SJSA1 (cell line): ENCODE data around the gene SLC39A12. TPM values are rescaled to one million over a fixed set of nuclear protein-coding genes. Genes with fewer than 3 reads are reported as not detected.
A peak's percentile ranks its signal among the peaks of the same experiment; 100 is the strongest.
"Not testable (repeated sequence)": the region's sequence is repeated elsewhere in the genome, so short reads cannot be mapped to it uniquely, and the experiment has no call there.

Experiments used
- DNase-seq, 2 experiments: peaks; one replicate each; pipeline ENCODE4 v3.0.0-alpha.2; 2015 to 2020; ENCODE audit warnings: low spot score in 2 of 2, low read depth in 1 of 2
- H3K27ac ChIP-seq: fragments of 250-450 bp; sonication (Bioruptor Pico); 2 replicates; pipeline ENCODE4 v1.5.1; 2020; ENCODE audit warnings: mild to moderate bottlenecking, moderate library complexity
- H3K27me3 ChIP-seq: fragments of 250-450 bp; sonication (Bioruptor Pico); replicated peaks from 2 replicates; pipeline ENCODE4 v1.5.1; 2020; ENCODE audit warnings: mild to moderate bottlenecking, moderate library complexity
- H3K36me3 ChIP-seq: fragments of 250-450 bp; sonication (Bioruptor Pico); 2 replicates; pipeline ENCODE4 v1.5.1; 2020; ENCODE audit warnings: mild to moderate bottlenecking
- H3K4me1 ChIP-seq: fragments of 250-450 bp; sonication (Bioruptor Pico); replicated peaks from 2 replicates; pipeline ENCODE4 v1.6.1; 2021; ENCODE audit warnings: mild to moderate bottlenecking
- H3K4me3 ChIP-seq: fragments of 250-450 bp; sonication (Bioruptor Pico); 2 replicates; pipeline ENCODE4 v1.5.1; 2020; ENCODE audit warnings: mild to moderate bottlenecking
- H3K9me3 ChIP-seq: fragments of 250-450 bp; sonication (Bioruptor Pico); replicated peaks from 2 replicates; pipeline ENCODE4 v1.5.1; 2020; ENCODE audit warnings: mild to moderate bottlenecking
- total RNA-seq: library from RNA; depleted of rRNA; stranded (reverse); fragments of >200 nt; shearing (Covaris generic); gene quantifications from 2 replicates; pipeline ENCODE4 v1.2.3, GENCODE V29; 2014

Gene SLC39A12
- total RNA-seq, 1 experiment from 2014 or later, result not detected

DNA sequence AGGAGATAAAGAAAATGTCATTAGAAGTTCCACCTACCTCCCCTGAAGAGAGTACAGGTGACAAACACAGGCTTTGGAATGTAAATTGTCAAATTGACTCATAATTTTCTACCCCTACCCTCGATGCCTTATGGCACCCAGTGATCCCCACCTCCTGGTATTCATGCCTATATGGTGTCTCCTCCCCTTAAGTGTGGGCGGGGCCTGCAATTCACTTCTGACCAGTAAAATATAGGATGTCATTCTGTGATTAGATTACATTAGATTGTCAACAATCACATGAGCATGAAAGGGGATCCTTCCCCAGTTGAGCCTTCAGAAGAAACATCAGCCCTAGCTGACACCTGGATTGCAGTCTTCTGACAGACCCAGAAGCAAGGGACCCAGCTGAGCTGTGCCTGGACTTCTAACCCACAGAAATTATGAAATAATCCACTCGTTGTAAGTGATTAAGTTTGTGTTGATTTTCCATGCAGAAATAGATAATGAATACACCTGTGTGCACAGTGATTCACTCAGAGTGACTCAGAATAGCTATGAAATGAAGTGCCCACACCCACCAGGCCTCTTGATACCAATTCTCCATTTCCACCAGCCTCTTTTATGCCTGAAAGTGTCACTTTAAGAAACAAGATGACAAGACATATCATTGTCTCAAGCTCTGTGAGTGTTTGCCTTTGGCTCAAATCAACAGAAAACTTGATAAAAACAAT lies 8.5 kb upstream of the SLC39A12 start:
- Histone ChIP-seq H3K36me3 (no peaks in the 10 kb centered on the region), H3K4me1 (no peaks in the 10 kb centered on the region), H3K4me3 (no peak overlapping the region), H3K9me3 (no peaks in the 10 kb centered on the region), H3K27ac (no peak overlapping the region), H3K27me3 (no peaks in the 10 kb centered on the region)
- DNase-seq, result no peak

DNA sequence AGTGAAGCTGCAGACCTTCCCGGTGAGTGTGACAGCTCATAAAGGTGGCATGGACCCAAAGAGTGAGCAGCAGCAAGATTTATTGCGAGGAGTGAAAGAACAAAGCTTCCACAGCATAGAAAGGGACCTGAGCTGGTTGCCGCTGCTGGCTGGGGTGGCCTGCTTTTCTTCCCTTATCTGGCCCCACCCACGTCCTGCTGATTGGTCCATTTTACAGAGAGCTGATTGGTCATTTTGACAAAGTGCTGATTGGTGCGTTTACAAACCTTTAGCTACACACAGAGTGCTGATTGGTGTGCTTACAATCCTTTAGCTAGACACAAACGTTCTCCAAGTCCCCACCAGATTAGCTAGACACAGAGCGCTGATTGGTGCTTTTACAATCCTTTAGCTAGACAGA lies 1.4 kb upstream of the SLC39A12 start:
- not testable (repeated sequence) for H3K36me3 ChIP-seq, H3K27me3 ChIP-seq, H3K4me1 ChIP-seq, H3K27ac ChIP-seq, H3K9me3 ChIP-seq, DNase-seq, H3K4me3 ChIP-seq

DNA sequence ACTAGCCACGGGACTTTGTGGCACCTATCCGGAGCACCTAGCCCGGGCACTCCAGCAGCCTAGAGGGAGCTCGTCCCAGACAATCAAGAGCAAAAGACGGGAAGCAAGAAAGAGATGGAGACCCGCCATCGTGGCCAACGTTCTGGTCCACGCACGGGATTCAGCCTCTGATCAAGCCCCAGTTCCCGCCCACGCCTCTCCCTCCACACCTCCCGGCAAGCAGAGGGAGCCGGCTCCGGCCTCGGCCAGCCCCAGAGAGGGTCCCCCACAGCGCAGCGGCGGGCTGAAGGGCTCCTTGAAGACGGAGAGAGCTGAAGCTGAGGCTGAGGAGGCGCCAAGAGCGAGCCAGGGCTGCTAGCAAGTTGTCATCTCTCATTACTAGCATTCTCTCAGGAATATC lies 992 bp upstream of the SLC39A12 start:
- H3K36me3 ChIP-seq, result no peaks in the 10 kb centered on the region
- H3K4me3 ChIP-seq, result no peak overlapping the region
- no peak overlapping the region for H3K27ac ChIP-seq
- no peak for DNase-seq
- no peaks in the 10 kb centered on the region for H3K9me3 ChIP-seq
- no peaks in the 10 kb centered on the region for H3K27me3 ChIP-seq
- H3K4me1 ChIP-seq, result no peaks in the 10 kb centered on the region

DNA sequence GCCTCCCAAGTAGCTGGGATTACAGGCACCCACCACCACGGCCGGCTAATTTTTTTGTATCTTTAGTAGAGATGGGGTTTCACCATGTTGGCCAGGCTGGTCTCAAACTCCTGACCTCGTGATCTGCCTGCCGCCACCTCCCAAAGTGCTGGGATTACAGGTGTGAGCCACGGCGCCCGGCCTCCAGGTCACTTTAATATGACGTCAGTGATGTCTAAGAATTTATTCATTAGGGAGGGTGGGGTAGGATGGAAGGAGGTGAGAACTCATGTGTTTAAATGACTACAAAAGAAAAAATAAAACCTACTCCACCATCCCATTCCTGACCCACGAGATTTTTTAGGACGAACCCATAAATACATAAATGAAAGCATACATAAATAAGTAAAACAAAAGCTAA lies 2.7 kb downstream of the SLC39A12 start:
- not testable (repeated sequence) for H3K9me3 ChIP-seq, H3K4me1 ChIP-seq, H3K36me3 ChIP-seq, H3K4me3 ChIP-seq, H3K27me3 ChIP-seq, DNase-seq, H3K27ac ChIP-seq

DNA sequence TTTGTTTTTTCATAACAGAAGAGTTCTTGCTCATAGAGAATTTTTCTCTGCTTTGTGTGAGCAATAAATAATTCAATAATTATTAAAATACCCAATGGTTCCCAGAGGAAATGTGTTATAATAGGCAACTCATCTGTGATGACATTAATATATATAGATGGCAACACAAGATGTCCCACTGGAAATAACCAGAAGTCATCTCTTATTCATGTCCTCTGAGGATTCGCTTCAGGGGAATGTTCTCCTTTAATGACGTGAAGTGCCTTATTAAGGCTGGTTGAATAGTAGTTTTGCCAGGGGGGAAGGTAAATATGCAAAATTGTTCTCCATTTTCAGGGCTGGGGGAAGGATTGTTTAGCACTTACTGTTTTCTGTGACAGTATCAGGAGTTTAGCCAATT lies 3.1 kb downstream of the SLC39A12 start:
- Histone ChIP-seq H3K9me3 (no peaks in the 10 kb centered on the region; the same call in 1 of the 2 replicates), H3K4me1 (no peaks in the 10 kb centered on the region), H3K4me3 (no peak overlapping the region), H3K27me3 (no peaks in the 10 kb centered on the region; the same call in 1 of the 2 replicates), H3K27ac (no peak overlapping the region), H3K36me3 (no peaks in the 10 kb centered on the region)
- no peak for DNase-seq

DNA sequence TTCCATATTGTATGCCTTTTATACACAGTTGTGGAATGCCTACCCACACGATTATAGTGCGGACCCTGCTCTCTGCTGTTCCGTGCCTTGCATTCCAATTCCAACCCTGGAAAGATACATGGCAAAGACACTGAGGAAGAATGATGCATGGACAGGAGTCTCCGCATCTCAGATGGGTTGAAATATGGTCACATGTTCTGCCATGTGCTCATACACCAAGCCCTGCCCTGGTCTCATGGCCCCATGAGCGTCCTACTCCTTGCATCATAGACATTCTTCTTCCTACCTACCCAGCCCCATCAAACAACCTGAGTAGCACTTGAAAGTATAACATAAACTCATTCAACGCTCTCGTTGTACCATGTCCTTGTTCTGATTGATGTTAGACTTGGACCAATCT lies 6.3 kb downstream of the SLC39A12 start:
- Histone ChIP-seq H3K9me3 (no peaks in the 10 kb centered on the region; the same call in 1 of the 2 replicates), H3K27me3 (no peaks in the 10 kb centered on the region; the same call in 1 of the 2 replicates), H3K4me3 (no peak overlapping the region), H3K36me3 (no peaks in the 10 kb centered on the region), H3K27ac (no peak overlapping the region), H3K4me1 (no peaks in the 10 kb centered on the region)
- no peak for DNase-seq

DNA sequence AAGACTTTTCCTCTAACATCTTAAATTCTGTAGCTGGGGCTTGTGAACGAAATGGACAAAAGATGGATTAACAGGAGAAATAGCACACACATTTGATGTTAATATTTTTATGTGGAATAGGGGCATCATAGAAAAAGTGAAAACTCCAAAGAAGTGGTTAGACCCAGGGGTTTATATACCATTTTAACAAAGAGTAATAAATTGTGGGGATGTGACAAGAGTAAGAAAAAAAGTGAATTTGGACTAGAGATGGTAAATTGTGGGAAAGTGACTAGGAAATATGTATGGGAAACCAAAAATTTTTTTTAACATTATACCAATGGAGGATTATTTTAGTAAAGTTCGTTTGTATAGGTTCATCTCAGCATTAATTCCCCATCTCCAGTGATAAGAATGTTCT lies 8.2 kb downstream of the SLC39A12 start:
- DNase-seq, result no peak
- H3K4me3 ChIP-seq, result no peak overlapping the region
- H3K27ac ChIP-seq, result no peak overlapping the region
- no peaks in the 10 kb centered on the region for H3K36me3 ChIP-seq
- no peaks in the 10 kb centered on the region; the same call in 1 of the 2 replicates for H3K9me3 ChIP-seq
- no peaks in the 10 kb centered on the region; the same call in 1 of the 2 replicates for H3K27me3 ChIP-seq
- no peaks in the 10 kb centered on the region for H3K4me1 ChIP-seq

DNA sequence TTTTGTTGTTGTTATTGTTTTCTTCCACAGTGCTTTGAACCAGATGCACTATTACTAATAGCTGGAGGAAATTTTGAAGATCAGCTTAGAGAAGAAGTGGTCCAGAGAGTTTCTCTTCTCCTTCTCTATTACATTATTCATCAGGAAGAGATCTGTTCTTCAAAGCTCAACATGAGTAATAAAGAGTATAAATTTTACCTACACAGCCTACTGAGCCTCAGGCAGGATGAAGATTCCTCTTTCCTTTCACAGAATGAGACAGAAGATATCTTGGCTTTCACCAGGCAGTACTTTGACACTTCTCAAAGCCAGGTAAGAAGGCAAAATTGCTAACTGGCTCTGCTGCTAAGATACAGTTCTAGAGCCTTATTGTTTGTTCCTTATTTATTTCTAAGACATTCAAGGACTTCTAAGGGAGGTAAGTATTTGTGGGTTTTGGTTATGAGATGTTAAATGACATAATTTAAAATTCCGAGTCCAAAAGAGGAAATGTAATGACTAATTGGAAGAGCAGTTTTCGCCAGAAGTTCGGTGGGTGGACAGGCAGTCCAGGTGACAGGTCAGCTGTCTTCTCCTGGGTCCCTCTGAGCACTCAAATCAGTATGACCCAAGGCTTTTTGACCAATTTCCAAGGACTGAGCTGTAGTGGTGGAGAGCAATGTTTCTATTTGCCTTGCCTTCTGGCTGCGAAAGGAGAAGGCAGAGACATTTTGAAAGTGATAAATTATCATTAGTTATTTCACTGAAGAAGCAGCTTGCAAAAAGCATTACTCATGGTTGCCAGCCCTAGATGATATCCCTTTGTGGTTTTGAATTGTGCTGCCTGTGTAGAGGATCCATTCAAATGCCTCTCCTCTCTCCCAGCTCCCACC lies 10.1 kb downstream of the SLC39A12 start:
- DNase-seq, result no peak
- H3K9me3 ChIP-seq, result no peaks in the 10 kb centered on the region; the same call in 1 of the 2 replicates

DNA sequence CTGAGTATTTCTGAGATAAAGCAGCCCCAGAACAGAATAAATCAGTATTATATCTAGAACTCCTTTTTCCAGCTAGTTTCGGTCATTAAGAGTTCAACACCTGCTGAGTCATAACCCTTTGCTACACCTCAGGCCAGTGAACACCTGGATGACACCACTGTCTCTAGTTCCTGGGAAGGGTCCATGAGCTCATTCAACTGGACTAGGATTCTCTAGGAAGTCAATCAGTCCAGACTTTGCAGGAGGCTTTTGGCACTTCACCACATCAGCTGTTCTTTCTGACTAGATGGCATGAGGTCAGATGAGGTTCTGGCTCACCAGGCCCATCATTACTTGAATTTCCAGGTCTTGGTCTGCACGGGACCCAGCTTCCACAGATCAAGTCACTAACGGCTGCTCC lies 11.7 kb downstream of the SLC39A12 start:
- DNase-seq, result no peak
- Histone ChIP-seq H3K36me3 (no peaks in the 10 kb centered on the region), H3K27me3 (no peaks in the 10 kb centered on the region; the same call in 1 of the 2 replicates), H3K4me3 (no peak overlapping the region), H3K27ac (no peak overlapping the region), H3K9me3 (peaks cover 2% of the 10 kb centered on the region; the same call in 1 of the 2 replicates), H3K4me1 (no peaks in the 10 kb centered on the region)

More for the DNA sequence above, 10.1 kb downstream of the SLC39A12 start:
- no peak overlapping the region for H3K4me3 ChIP-seq
- H3K27ac ChIP-seq, result no peak overlapping the region
- H3K4me1 ChIP-seq, result no peaks in the 10 kb centered on the region
- no peaks in the 10 kb centered on the region; the same call in 1 of the 2 replicates for H3K27me3 ChIP-seq
- no peaks in the 10 kb centered on the region for H3K36me3 ChIP-seq

DNA sequence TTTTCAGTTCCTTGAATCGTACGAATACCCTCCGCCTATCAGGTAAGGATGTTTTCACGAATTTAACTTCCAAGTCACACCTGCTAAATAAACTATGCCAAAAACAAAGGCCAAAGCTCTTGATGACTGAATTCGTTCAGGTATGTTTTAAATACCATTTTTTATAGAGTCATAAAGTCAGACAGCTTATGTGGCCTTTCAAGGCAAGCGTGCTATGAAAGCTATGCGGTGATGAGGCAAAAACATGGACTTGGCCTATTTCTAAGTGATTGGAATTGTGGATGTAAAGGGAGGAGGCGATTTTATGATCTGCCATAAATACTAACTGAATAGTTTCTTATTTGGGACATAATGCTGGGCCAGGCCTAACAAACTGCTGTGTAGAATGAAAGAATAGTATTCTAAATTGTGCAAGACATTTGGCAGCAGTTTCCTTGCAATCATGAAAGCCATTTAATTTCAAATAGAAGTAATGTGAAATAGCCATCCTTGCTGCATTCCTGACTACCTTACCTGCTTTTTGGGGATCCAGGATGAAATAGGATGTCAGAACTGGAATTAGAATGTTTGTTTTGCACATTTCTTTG lies 14.0 kb downstream of the SLC39A12 start:
- H3K36me3 ChIP-seq, result no peaks in the 10 kb centered on the region
- no peaks in the 10 kb centered on the region for H3K4me1 ChIP-seq
- DNase-seq, result no peak
- no peak overlapping the region for H3K27ac ChIP-seq
- H3K4me3 ChIP-seq, result no peak overlapping the region
- H3K9me3 ChIP-seq, result 0 out of 2 replicates have a peak, but pooled peaks cover 2% of the 10 kb centered on the region
- no peaks in the 10 kb centered on the region for H3K27me3 ChIP-seq

DNA sequence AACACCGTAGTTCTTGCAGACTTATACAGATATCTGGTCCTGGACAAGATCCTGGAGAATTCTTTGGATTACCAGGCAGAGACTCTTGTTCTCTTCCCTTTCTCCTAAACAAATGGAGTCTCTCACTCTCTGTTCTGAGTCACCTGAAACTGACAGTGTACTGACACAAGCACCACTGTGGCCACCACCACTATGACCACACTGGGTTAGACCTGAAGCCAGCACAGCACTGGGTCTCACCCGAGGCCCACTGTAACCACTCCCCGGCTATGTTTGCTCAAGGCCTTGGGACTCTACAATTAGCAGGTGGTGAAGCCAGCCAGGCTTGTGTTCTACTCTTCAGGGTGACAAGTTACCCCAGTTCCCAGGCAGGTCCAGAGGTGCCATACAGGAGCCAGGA lies 22.8 kb downstream of the SLC39A12 start:
- H3K27ac ChIP-seq, result no peak overlapping the region
- no peaks in the 10 kb centered on the region for H3K9me3 ChIP-seq
- no peaks in the 10 kb centered on the region for H3K27me3 ChIP-seq
- no peak for DNase-seq
- no peaks in the 10 kb centered on the region for H3K36me3 ChIP-seq
- H3K4me3 ChIP-seq, result no peak overlapping the region
- no peaks in the 10 kb centered on the region for H3K4me1 ChIP-seq

DNA sequence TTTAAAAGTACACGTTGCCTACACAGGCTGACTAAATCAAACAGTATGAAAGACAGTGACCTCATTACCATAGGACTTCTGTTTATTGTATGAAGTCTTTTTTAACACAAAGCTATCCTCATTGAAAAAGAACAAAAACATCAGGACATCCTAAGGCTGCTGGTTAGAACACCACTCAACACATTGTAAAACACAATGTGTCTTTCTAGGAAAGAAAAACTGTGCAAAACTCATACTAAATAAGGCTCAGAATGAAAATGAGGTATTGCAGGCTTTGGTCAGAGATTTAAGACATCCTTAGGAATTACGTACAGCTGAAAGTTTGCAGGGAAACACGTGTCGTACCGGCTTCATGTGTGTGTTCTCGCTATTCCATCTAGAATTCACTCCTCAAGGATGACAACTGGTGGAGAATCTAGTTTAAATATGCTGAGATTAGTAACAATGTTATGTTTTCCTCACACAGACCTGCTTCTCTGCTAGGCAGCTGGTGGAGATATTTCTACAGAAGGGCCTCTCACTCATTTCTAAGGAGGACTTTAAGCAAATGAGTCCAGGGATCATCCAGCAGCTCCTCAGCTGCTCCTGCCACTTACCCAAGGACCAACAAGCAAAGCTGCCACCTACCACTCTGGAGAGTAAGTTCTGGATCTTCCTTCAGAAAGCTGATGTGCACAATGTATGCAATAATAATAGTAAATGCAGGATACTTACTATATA lies 29.3 kb downstream of the SLC39A12 start:
- H3K9me3 ChIP-seq, result no peaks in the 10 kb centered on the region
- peak overlapping the region; percentile 72 for H3K27ac ChIP-seq
- H3K27me3 ChIP-seq, result no peaks in the 10 kb centered on the region
- H3K36me3 ChIP-seq, result no peaks in the 10 kb centered on the region
- peak in 1 of 2 experiments; percentile 44 for DNase-seq
- H3K4me3 ChIP-seq, result no peak overlapping the region
- peaks cover 21% of the 10 kb centered on the region for H3K4me1 ChIP-seq

DNA sequence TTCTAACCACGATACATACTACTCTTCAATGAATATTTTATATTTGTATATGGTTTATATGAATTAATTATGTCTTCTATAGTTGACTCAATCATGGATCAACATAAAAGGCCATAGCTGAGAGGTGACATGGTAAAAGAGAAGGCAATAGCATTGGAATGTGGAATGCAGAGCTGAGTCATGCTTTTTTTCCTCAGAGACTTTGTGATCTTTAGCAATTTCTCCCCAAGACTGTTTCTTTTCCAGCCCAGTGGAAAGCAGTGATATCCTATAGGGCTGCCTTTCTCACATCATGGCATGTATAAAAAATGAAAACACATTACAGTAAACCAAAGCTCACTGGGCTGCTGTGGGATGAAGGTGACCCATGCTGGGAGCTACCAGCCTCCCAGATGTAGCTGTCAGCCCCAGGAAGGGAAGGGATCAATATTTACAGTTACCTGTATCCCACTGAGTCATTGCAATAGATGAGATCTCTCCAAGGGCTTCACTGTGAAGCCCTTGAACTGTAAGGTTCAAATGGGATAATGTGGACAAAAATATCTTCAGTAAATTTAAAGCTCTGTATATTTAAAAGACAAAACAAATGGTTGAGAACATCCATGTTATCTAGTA lies 30.2 kb downstream of the SLC39A12 start:
- H3K27me3 ChIP-seq, result no peaks in the 10 kb centered on the region
- H3K27ac ChIP-seq, result peak overlapping the region; percentile 72
- DNase-seq, result peak; percentile 52 to 68
- no peaks in the 10 kb centered on the region for H3K9me3 ChIP-seq
- peaks cover 21% of the 10 kb centered on the region for H3K4me1 ChIP-seq
- no peaks in the 10 kb centered on the region for H3K36me3 ChIP-seq
- no peak overlapping the region for H3K4me3 ChIP-seq
